NCI-H526 (cell line): ENCODE measurements around the gene DCTD.
A peak's percentile ranks its signal among the peaks of the same experiment; 100 is the strongest.

Experiments used
- DNase-seq, 2 experiments: peaks; one replicate each; lab custom pipeline; 2025; lab: John Stamatoyannopoulos, UW

The DCTD gene

DNA sequence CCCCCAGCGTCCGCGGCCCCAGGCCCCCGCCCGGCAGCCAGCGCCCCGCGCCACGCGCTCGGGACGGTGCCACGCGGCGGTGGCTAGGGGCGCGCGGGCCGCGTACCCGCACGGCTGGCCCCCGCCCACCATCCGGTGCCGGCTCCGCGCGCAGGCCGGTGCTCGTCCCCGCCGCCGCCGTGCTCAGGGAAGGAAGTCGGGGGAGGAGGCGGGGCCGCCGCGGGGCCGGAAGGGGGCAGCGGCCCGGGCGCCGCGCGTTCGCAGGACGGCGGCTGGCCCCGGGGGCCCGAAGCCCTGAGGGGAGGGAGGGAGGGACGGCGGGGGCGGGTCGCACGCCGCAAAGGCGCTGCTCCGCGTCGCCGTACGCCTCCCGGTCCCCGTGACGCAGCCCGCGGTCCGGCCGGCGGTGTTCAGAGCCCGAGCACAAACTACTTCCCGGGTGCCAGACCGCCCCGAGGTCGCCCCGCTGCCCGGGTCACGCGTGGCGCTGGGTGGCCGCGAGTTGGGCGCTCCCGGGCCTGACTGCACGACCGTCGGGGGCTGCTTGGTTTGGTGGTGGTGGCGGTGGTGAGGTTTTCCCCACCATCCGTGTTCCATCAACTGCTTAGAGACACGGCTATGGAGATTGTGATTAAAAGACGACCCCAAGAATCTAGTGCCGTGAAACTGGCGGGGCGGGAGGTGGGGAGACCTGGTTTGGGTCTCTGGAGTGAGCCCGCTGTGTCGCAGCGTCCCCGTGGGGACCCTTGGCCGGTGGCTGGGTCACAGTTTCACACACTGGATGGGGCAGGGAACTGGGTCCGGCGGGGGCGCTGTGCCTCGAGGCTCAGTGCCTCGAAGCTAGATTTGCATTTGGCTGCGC lies at the start of gene DCTD:
Gene DCTD, minus strand, starts transcription at position 205 of the 862 bp plus-strand sequence. CDS start 1,818 bp downstream, outside the sequence.
- DNase-seq, result peak in 1 of 2 experiments; percentile 86

DNA sequence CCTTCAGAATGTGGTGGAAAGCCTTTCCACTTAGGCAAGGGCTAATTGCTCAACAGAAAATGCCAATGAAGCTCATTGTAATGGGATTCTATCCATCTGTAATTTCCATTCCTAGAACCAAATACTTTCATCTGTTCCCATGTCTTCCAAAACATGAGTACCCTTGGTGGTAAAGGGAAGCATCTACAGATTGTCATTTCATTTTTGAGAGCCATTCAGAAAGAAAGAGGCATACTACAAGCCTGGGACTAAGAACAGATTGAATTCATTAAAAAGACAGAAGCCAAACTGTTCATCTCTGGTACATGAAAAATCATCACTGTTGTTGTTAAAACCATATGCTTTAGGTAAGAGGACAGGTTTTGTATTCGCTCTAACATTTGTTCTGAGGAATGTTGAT lies 43.6 kb upstream of the DCTD start:
- DNase-seq, result no peak

DNA sequence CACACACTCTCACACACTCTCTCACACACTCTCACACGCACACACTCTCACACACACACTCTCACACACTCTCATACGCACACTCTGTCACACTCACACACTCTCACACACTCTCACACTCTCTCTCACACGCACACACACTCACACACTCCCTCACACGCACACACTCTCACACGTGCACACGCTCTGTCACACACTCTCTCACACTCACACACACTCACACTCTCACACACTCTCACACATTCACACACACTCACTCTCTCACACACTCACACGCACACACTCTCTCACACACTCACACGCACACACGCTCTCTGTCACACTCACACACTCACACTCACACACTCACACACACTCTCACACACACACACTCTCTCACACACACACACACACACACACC lies 43.0 kb upstream of the DCTD start:
- no peak for DNase-seq

GRCh38 chr4:182955411-182955810 lies 38.2 kb upstream of the DCTD start:
- no peak for DNase-seq

DNA sequence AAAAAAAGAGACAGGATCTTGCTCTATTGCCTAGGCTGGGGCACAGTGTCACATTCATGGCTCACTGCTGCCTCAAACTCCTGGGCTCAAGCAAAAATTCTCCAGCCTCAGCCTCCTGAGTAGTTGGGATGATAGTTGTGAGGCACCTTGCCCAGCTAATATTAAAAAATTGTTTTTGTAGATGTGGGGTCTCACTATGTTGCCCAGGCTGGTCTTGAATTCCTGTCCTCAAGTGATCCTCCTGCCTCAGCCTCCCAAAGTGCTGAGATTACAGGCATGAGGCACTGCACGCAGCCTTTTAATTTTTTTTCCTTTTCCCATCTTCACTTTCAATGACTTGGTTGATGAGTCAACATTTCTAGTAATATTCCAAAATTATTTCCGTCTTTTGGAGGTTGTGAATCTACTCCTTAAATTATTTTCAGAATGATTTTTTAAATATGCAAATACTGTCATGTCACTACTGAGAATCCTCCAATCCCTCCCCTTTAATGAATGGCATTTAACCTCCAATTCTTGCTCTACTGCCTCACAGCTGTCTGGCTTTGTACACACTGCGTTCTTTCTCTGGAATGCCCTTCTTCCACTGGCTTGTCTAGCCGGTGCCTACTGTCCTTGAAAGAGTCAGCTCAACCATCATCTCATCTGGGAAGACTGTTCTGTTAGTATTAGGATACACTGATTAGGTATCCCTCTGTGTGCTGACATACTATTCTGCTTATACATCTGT lies 27.5 kb upstream of the DCTD start:
- no peak for DNase-seq

GRCh38 chr4:182939680-182940079 lies 22.5 kb upstream of the DCTD start:
- no peak for DNase-seq

DNA sequence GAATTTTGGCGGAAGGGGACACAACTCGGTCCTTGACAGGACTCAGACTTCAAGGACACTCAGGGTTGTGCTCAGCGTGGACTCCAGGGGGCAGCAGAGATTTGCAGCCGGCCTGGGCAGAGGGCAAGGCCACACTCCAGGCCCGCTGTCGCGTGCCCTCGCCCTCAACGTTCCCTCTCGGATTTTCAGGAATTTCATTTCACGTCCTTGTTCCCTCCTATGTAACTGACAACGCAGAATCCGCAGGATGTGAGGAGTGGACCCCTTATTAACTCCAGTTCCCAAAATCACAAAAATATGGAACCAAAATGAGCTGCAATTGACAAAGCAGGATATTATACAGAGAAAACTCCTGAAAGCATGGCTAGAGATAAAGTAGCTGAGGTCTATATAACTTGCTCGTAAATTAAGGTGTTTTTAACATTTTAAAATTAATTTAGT lies 21.0 kb upstream of the DCTD start:
- DNase-seq, result peak; percentile 15 to 70

DNA sequence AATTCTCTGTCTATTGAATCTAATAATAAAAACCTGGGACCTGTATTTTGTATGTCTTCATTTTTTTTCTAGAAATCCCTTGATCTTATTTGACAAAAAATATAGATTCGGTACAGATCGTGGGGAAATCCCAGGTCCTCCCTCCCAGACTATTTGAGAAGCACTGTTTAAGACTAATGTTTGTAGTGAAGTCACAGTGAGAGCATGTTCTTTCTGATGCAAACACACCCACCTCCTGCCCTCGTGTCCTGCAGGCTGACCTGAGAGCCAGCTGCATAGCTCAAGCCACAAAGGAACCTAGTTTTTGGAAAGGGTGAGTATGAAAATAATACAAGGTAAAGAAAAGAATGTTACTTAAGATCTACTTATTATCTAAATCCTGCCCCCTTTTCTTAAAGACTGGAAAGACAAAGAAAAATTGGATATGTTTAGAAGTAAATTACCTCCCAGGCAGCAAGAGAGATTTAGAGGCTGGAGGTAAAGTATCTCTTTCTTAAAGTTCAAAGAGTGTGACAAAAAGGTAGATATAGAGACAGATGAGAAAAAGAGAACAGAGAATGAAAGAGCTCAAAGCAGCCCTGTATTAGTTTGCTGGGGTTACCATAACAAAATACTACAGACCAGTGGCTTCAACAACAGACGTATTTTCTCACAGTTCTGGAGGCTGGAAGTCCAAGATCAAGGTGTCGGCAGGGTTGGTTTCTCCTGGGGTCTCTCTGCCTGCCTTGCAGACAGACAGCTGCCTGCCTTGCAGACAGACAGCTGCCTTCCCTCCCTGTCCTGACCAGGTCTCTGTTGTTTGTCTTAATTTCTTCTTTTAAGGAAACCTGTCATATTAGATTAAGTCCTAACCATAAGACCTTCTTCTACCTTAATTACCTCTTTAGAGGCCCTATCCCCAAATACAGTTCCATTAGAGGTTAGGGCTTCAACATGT lies 20.4 kb upstream of the DCTD start:
- no peak for DNase-seq

- no peak for DNase-seq
These were observed 15.5 kb upstream of the DCTD start for GRCh38 chr4:182932651-182933050.

DNA sequence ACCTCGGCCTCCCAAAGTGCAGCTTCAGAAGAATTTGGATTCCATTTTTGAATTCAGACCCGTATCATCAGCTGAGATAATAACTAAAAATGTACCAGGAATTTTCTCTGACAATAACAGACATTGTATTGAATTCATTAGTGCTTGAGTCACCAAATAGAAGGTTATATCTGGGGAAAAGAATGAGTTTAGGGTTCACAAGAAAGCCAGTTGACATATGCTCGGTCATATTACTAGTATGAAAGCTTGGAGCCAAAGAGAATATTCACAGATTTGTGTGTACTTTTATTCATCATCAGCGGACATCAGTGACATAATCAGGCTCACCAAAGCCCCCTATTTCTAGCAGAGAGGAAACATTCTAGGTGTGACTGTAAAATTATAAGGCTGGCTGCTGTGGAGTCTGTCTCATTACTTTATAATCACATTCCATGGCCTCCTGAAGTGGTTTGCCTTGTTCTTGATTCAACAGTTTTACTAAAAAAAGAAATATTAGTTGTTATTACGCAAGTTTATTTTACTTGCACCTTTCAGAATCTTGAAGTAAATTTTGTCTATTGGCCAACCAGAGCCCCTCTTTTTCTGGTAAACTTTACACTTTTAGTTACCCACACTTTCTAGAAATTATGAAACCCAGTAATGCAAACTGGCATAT lies 14.6 kb upstream of the DCTD start:
- DNase-seq, result no peak

GRCh38 chr4:182930889-182931288 lies 13.7 kb upstream of the DCTD start:
- DNase-seq, result no peak

DNA sequence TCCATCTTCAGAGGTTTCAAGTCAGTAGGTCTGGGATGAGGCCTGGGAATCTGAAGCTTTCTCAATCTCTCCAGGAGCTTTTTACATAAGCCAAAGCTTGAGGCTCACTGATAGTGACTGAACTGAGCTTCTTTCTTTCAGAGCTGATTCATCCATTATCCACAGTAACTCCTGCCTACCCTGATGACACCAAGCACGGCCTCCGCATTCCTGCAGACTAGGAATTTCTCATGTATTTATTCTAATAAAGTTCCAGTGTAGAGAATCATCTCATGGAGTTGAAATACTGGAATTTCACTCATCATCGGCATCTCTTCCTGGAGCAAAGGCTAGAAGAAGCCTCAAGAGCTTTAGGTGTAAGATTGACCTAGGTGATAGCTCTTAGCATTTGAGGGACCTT lies 12.1 kb upstream of the DCTD start:
- DNase-seq, result no peak

DNA sequence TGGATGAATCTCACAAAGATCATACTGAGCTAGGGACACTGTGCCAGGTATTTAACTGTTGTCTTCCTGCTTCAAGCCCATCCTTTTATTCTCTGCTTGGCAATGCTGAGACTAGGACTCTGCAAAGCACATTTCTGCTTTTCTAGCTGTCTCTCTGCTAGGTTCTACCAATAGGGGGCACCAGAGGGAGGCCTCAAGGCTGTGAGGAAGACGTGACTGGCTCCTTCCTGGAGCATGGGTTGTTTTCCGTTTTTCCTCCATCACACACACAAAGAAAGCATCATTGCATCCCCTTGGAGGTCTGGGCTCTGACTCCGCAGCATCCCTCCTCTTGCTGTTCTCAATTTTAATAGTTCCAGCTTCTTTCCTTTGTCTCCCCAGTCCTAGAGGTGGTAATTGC lies 10.9 kb upstream of the DCTD start:
- no peak for DNase-seq

- DNase-seq, result no peak
These were observed 10.3 kb upstream of the DCTD start for GRCh38 chr4:182927505-182927904.

DNA sequence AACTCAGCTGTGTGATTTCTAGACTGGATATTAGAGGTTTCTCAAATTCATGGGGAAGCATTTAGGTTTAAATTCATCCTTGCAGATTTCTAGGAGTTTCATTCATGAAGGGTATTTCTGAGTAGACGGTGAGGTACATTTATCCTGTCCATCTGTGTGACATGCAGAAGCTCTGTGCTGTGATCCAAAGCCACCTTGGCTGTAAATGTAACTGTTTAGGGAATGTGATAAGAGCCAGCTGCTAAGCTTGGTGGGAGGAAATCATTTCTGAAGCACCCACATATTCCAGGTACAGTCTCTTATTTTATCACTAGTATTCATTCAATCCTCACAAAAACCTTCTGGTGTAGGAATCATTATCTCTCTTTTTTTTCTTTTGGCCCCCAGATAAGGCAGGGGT lies 8.7 kb upstream of the DCTD start:
- DNase-seq, result no peak

GRCh38 chr4:182925298-182925757 lies 8.1 kb upstream of the DCTD start:
- DNase-seq, result peak; percentile 63 to 82

GRCh38 chr4:182924497-182924896 lies 7.3 kb upstream of the DCTD start:
- no peak for DNase-seq

- no peak for DNase-seq
These were observed 6.7 kb upstream of the DCTD start for GRCh38 chr4:182923796-182924340.

- no peak for DNase-seq
These were observed 6.2 kb upstream of the DCTD start for GRCh38 chr4:182923366-182923765.

DNA sequence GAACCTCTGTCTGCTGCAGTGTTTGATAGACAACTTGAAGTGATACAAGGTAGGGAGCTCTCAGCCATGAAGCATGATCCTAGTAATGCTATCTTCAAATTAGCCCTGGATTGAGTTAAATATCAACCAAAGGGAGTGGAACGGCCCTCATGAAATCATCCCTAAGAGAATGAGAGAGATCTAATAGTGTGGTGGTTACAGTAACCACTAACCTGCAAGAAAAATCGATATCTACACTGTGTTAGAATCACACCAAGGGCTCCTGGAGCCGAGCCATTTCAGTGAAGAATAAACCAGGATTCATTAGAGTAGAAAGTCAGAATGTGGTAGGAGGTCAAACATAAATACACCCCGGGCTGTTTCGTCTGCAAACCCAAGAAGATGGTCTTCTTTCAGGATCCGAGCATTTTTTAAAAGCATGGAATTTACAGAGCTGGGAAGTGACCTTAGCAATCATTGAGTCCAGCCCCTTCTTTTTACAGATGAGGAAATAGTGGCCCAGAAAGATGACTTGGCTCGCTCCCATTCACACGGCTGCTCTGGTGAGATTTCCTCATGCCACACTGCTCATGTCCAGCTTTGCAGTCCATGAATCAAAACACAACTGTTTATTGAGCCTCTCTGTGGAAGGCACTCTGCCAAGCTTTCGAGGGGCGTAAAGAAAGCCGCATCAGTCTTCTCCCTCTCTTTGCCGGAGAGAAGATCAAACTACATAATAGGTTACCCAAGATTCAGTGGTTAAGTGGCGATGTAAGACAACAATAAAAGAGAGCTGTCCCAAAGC lies 5.5 kb upstream of the DCTD start:
- no peak for DNase-seq
